ENCODE results near the gene MAP6. TPM values are rescaled to one million over a fixed set of nuclear protein-coding genes. Genes with fewer than 3 reads are reported as not detected.

Gene MAP6
- total RNA-seq, 1 donor from 2014 or later: 6.0 TPM

DNA sequence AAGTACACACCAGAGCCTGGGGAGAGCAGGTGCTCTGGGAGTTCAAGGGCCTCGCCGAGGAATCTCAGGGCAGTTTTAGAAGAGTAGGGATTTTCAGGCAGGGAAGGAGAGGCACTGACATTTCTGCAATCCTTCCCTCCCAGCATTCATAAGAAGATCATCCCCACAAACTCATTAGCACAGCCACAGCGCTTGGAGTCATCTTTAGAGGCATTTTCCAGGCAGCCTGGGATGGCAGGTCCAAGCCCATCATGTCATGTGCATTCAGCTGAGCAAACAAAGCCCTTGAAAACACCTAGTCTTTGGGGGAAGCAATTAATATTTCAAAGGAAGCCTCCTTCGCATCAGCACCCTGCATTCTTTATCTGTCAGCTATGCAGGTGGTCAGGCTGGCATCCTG, 43.8 kb downstream of the MAP6 start:
- DNase-seq (ENCODE audit: low spot score, unreplicated experiment): no peak
- TF ChIP-seq, protein P1, sequence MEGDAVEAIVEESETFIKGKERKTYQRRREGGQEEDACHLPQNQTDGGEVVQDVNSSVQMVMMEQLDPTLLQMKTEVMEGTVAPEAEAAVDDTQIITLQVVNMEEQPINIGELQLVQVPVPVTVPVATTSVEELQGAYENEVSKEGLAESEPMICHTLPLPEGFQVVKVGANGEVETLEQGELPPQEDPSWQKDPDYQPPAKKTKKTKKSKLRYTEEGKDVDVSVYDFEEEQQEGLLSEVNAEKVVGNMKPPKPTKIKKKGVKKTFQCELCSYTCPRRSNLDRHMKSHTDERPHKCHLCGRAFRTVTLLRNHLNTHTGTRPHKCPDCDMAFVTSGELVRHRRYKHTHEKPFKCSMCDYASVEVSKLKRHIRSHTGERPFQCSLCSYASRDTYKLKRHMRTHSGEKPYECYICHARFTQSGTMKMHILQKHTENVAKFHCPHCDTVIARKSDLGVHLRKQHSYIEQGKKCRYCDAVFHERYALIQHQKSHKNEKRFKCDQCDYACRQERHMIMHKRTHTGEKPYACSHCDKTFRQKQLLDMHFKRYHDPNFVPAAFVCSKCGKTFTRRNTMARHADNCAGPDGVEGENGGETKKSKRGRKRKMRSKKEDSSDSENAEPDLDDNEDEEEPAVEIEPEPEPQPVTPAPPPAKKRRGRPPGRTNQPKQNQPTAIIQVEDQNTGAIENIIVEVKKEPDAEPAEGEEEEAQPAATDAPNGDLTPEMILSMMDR (IDR thresholded peaks at IDR 0.05; ENCODE audit: unreplicated experiment): no peak
- no peak overlapping the region for H3K27ac Mint-ChIP-seq
- H3K36me3 Mint-ChIP-seq (ENCODE audit: insufficient read depth): no peaks in the 10 kb centered on the region
- H3K27me3 Mint-ChIP-seq: peaks cover 3% of the 10 kb centered on the region
- H3K9me3 Mint-ChIP-seq (ENCODE audit: low read depth): no peaks in the 10 kb centered on the region
- no peak overlapping the region for H3K4me3 Mint-ChIP-seq (ENCODE audit: low read depth)
- H3K4me1 Mint-ChIP-seq (ENCODE audit: low read depth): peaks cover 5% of the 10 kb centered on the region

DNA sequence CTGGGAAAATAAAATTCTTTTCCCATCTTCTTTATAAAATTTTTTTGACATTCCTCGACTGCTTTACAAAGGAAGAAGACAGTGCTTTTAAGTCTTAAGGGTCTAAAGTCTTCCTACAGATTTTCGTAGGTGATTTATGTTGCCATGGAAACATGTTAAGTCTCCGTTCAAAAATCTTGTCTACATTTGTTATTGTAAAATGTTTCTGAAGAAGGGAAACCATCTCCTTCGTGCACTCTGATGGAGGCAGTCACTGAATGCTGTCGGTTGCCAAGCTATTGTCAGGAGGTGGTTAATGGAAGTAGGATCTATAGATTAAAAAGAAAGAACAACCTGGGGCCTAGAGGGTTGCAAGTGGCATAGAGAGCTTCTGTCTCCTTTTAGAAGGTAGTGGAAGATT, 52.6 kb downstream of the MAP6 start:
- DNase-seq (ENCODE audit: low spot score, unreplicated experiment): no peak
- H3K4me1 Mint-ChIP-seq (ENCODE audit: low read depth): peaks cover 1% of the 10 kb centered on the region
- peaks cover 3% of the 10 kb centered on the region for H3K9me3 Mint-ChIP-seq (ENCODE audit: low read depth)
- H3K27ac Mint-ChIP-seq: no peak overlapping the region
- no peaks in the 10 kb centered on the region for H3K36me3 Mint-ChIP-seq (ENCODE audit: insufficient read depth)
- no peak overlapping the region for H3K4me3 Mint-ChIP-seq (ENCODE audit: low read depth)
- TF ChIP-seq, protein P1 (IDR thresholded peaks at IDR 0.05; ENCODE audit: unreplicated experiment): no peak
- peaks cover 3% of the 10 kb centered on the region for H3K27me3 Mint-ChIP-seq

DNA sequence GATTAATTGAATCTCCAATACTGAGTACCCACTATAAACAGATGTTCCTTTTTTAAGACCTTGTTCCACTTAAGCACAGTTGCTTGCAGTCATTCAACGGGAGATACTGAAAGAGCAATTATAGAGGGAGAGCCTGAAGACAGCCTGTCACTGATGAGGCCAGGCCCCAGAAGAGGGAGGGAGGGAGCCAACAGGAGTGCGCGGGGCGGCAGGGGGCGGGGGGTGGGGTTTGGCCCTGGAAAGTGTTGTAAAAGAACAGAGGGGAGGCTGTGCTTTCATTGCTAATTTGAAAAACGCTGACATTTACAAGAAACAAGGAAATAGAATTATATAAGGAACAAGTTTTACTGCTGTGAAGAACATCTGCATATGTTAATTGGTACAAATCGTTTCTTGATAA, 53.1 kb downstream of the MAP6 start:
- TF ChIP-seq, protein P1 (IDR thresholded peaks at IDR 0.05; ENCODE audit: unreplicated experiment): no peak
- H3K36me3 Mint-ChIP-seq (ENCODE audit: insufficient read depth): no peaks in the 10 kb centered on the region
- H3K9me3 Mint-ChIP-seq (ENCODE audit: low read depth): peaks cover 3% of the 10 kb centered on the region
- DNase-seq (ENCODE audit: low spot score, unreplicated experiment): no peak
- H3K4me3 Mint-ChIP-seq (ENCODE audit: low read depth): no peak overlapping the region
- H3K27me3 Mint-ChIP-seq: peaks cover 3% of the 10 kb centered on the region
- no peak overlapping the region for H3K27ac Mint-ChIP-seq
- peaks cover 1% of the 10 kb centered on the region for H3K4me1 Mint-ChIP-seq (ENCODE audit: low read depth)

DNA sequence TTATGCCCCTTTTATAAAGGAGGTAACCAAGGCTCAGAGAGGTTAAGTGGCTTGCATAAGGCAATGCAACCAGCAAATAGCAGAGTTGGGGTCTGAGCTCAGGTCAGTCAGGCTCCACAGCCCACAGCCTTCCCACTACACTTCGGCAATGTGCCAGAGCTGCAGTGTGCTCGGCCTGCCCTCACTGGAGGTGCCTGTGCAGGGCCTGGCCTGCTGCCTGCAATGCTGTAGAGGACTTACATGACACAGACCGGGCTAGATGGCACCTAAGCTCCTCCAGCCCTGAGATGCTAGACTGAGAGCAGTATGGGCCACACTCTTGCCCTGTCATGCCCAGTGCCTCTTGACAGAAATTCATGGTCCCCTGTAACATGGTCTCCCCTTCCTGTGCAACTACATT, 57.0 kb downstream of the MAP6 start:
- no peak overlapping the region for H3K27ac Mint-ChIP-seq
- no peak overlapping the region for H3K4me3 Mint-ChIP-seq (ENCODE audit: low read depth)
- DNase-seq (ENCODE audit: low spot score, unreplicated experiment): no peak
- H3K36me3 Mint-ChIP-seq (ENCODE audit: insufficient read depth): no peaks in the 10 kb centered on the region
- TF ChIP-seq, protein P1 (IDR thresholded peaks at IDR 0.05; ENCODE audit: unreplicated experiment): no peak
- no peaks in the 10 kb centered on the region for H3K9me3 Mint-ChIP-seq (ENCODE audit: low read depth)
- H3K4me1 Mint-ChIP-seq (ENCODE audit: low read depth): peaks cover 1% of the 10 kb centered on the region
- H3K27me3 Mint-ChIP-seq: peaks cover 8% of the 10 kb centered on the region

DNA sequence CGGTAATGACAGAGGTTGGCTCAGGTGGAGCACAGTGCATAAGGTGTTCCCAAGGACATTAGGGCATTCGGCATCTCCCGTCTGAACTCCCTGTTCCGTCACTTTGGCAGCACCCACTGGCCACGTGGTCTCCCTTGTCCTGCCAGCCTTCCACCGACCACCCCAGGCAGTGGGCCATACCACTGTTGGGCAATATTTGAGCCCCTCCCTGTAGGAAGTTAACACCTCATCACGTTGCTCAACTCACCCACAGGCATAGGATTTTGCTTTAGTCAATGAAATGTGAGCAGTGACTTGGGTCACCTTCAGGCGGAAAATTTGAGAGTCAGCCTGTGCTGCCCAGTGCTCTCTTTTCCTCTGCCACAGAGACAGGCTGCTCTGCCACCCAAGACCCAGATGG, 62.7 kb downstream of the MAP6 start:
- DNase-seq (ENCODE audit: low spot score, unreplicated experiment): no peak
- H3K36me3 Mint-ChIP-seq (ENCODE audit: insufficient read depth): no peaks in the 10 kb centered on the region
- H3K9me3 Mint-ChIP-seq (ENCODE audit: low read depth): no peaks in the 10 kb centered on the region
- H3K27me3 Mint-ChIP-seq: peaks cover 26% of the 10 kb centered on the region
- peaks cover 1% of the 10 kb centered on the region for H3K4me1 Mint-ChIP-seq (ENCODE audit: low read depth)
- TF ChIP-seq, protein P1 (IDR thresholded peaks at IDR 0.05; ENCODE audit: unreplicated experiment): no peak
- no peak overlapping the region for H3K4me3 Mint-ChIP-seq (ENCODE audit: low read depth)
- H3K27ac Mint-ChIP-seq: no peak overlapping the region
